Measurements from ENCODE around the gene PTAR1. TPM values are rescaled to one million over a fixed set of nuclear protein-coding genes. Genes with fewer than 3 reads are reported as not detected.

PTAR1 gene
- total RNA-seq, 2 experiments from 2014 or later: 48.2 to 68.8 TPM

- H3K4me1 ChIP-seq (ENCODE audit: insufficient read depth, low read length, poor library complexity, severe bottlenecking): peaks cover 14% of the 10 kb centered on the region
- ChIA-PET CTCF (ENCODE audit: unreplicated experiment) (no interaction called here), POLR2A (no interaction called here)
- no peak overlapping the region for H2AFZ ChIP-seq (ENCODE audit: low read length)
- DNase-seq (ENCODE audit: low spot score): no peak
- H3K79me2 ChIP-seq (ENCODE audit: insufficient read depth, low read depth, low read length): peaks cover 27% of the 10 kb centered on the region; the same call in 1 of the 2 replicates
- no peak for TF ChIP-seq CTCF (conservative IDR thresholded peaks at IDR 0.05; ENCODE audit: low read length)
- no peak for TF ChIP-seq EZH2phosphoT487 (IDR thresholded peaks at IDR 0.05; ENCODE audit: borderline replicate concordance, low read depth, low read length)
- no peak overlapping the region for H3K27ac ChIP-seq (ENCODE audit: low read depth, low read length, poor library complexity, severe bottlenecking)
- no peak overlapping the region for H3K4me2 ChIP-seq (ENCODE audit: low read length)
- no peaks in the 10 kb centered on the region for H3K9me2 ChIP-seq (ENCODE audit: insufficient read depth, low read length)
- no peaks in the 10 kb centered on the region; the same call in 1 of the 2 replicates for H4K20me1 ChIP-seq (ENCODE audit: insufficient read depth, low read length)
- H3K9me3 ChIP-seq (ENCODE audit: low read length): no peaks in the 10 kb centered on the region
- peaks cover 68% of the 10 kb centered on the region for H3K36me3 ChIP-seq (ENCODE audit: insufficient read depth, low read length)
- H3K4me3 ChIP-seq (ENCODE audit: low read depth, low read length, poor library complexity, severe bottlenecking): no peak overlapping the region
- BruUV-seq (replicated peaks): no TSS peak
- intact Hi-C loops (cut with micrococcal nuclease; ENCODE audit: unreplicated experiment): no loop called here
These were observed 15.9 kb downstream of the PTAR1 start for GRCh38 chr9:69743930-69744329.

- BruUV-seq (replicated peaks): no TSS peak
- H3K4me1 ChIP-seq (ENCODE audit: insufficient read depth, low read length, poor library complexity, severe bottlenecking): no peaks in the 10 kb centered on the region
- no peak overlapping the region for H3K27ac ChIP-seq (ENCODE audit: low read depth, low read length, poor library complexity, severe bottlenecking)
- peaks cover 66% of the 10 kb centered on the region for H3K36me3 ChIP-seq (ENCODE audit: insufficient read depth, low read length)
- no peak overlapping the region for H3K4me3 ChIP-seq (ENCODE audit: low read depth, low read length, poor library complexity, severe bottlenecking)
- no peak for TF ChIP-seq CTCF (conservative IDR thresholded peaks at IDR 0.05; ENCODE audit: low read length)
- no peak for TF ChIP-seq EZH2phosphoT487 (IDR thresholded peaks at IDR 0.05; ENCODE audit: borderline replicate concordance, low read depth, low read length)
- POLR2A ChIA-PET: interaction anchor here (0.6 to 1.1 kb wide), 2 partner anchors 10 to 400 kb away, joined by 3 read pairs; no protein-coding TSS in a partner anchor
- no peaks in the 10 kb centered on the region; the same call in 1 of the 2 replicates for H4K20me1 ChIP-seq (ENCODE audit: insufficient read depth, low read length)
- peaks cover 23% of the 10 kb centered on the region; the same call in 1 of the 2 replicates for H3K79me2 ChIP-seq (ENCODE audit: insufficient read depth, low read depth, low read length)
- no peaks in the 10 kb centered on the region for H3K9me3 ChIP-seq (ENCODE audit: low read length)
- H2AFZ ChIP-seq (ENCODE audit: low read length): no peak overlapping the region
- no peak overlapping the region for H3K4me2 ChIP-seq (ENCODE audit: low read length)
- CTCF ChIA-PET (ENCODE audit: unreplicated experiment): no interaction called here
- intact Hi-C loops (cut with micrococcal nuclease; ENCODE audit: unreplicated experiment): no loop called here
- H3K9me2 ChIP-seq (ENCODE audit: insufficient read depth, low read length): no peaks in the 10 kb centered on the region
- no peak for DNase-seq (ENCODE audit: low spot score)
These were observed 18.8 kb downstream of the PTAR1 start for GRCh38 chr9:69740872-69741505.

- POLR2A ChIA-PET: no interaction called here
- intact Hi-C loops (cut with micrococcal nuclease; ENCODE audit: unreplicated experiment): no loop called here
- TF ChIP-seq CTCF (conservative IDR thresholded peaks at IDR 0.05; ENCODE audit: low read length): no peak
- TF ChIP-seq EZH2phosphoT487 (IDR thresholded peaks at IDR 0.05; ENCODE audit: borderline replicate concordance, low read depth, low read length): no peak
- Histone ChIP-seq H3K4me1 (ENCODE audit: insufficient read depth, low read length, poor library complexity, severe bottlenecking) (no peaks in the 10 kb centered on the region), H3K9me3 (ENCODE audit: low read length) (no peaks in the 10 kb centered on the region), H3K27ac (ENCODE audit: low read depth, low read length, poor library complexity, severe bottlenecking) (no peak overlapping the region), H3K4me2 (ENCODE audit: low read length) (no peak overlapping the region), H2AFZ (ENCODE audit: low read length) (no peak overlapping the region), H4K20me1 (ENCODE audit: insufficient read depth, low read length) (no peaks in the 10 kb centered on the region), H3K4me3 (ENCODE audit: low read depth, low read length, poor library complexity, severe bottlenecking) (no peak overlapping the region), H3K36me3 (ENCODE audit: insufficient read depth, low read length) (peaks cover 67% of the 10 kb centered on the region), H3K79me2 (ENCODE audit: insufficient read depth, low read depth, low read length) (no peaks in the 10 kb centered on the region), H3K9me2 (ENCODE audit: insufficient read depth, low read length) (no peaks in the 10 kb centered on the region)
- no peak for DNase-seq (ENCODE audit: low spot score)
- CTCF ChIA-PET (ENCODE audit: unreplicated experiment): no interaction called here
- BruUV-seq (replicated peaks): no TSS peak
These were observed 28.5 kb downstream of the PTAR1 start for GRCh38 chr9:69731348-69731747.
